Right renal cortex interstitium (tissue), 3 donors: ENCODE data around the gene CBFA2T2. TPM values are rescaled to one million over a fixed set of nuclear protein-coding genes. Genes with fewer than 3 reads are reported as not detected.

Experiments used
- DNase-seq, 3 donors: peaks; one replicate each; pipeline ENCODE4 v3.0.0-alpha.2; 2013; ENCODE audit warnings: low read depth in 3 of 3, low spot score in 2 of 3
- polyA plus RNA-seq, 3 donors: library from polyadenylated mRNA; unstranded; fragments of 120-200 nt; gene quantifications; one replicate each; pipeline ENCODE4 v1.2.1, GENCODE V29; 2013; ENCODE audit not compliant: insufficient read length in 3 of 3

CBFA2T2 gene
- polyA plus RNA-seq, 3 donors: 24.4 to 27.0 (median 26.1) TPM

DNA sequence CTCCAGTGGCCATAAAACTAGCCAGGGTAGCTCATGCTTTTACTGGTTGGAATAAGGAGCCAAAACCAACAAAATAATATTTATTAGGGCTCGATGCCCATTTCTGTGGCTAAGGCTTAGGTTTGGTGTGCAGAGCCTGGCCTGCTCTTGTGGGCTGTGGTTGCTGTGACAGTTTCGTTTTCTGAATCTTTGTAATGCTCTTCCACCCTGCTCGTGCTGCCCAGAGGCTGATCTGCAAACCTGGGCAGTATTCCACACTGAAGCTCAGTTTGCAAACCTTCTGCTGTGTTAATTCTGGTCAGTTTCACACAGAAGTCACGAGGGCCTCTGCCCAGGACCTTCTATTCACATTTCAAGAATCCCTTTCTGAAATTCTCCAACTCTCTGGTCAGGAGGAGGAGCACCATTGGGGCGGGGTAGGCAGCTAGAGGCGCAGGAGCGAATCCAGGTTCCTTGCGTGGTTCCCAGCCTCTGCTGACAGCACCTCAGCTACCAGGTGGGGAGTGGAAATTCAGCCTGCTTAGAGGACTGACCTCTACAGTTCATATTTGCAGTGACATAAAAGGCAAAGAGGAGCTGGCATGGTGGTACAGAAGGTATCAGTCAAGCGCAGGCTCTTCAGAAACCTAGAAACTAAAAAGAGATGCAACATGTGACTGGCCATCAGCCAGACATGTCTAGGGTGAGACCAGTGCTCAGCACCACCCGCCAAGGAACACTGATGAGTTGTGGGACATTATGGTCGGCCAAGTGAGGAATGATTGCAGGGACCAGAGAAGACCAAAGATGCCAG lies 157.9 kb downstream of the CBFA2T2 start:
- DNase-seq: no peak

DNA sequence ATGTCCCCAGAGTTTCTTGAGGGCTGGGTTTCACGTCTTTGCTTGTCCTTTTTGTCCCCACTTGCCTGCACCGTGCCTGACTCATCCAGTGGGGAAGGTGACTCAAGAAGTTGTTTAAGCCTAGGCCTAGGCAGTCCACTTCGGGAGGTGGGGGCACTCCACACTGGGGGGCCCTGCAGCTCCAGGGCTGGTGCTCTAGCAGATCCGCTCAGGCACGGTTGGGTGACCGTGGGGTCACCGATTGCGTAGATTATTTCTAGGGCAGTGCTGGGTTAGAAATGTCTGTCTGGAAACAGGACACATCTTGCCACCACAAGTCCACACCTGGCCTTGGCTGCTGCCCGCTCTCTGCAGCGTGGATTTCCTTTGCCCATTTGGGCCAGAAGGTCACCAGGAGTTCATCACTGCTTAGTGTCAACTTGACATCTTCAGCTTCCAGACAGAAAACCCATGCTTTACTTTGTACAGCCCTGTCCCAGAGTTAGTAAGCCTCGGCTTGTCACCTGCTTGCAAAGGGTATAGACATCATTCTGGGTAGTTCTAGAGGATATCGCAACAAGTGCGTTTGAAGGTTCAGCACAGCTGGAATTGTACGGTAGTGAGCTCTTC lies 158.6 kb downstream of the CBFA2T2 start:
- no peak for DNase-seq

DNA sequence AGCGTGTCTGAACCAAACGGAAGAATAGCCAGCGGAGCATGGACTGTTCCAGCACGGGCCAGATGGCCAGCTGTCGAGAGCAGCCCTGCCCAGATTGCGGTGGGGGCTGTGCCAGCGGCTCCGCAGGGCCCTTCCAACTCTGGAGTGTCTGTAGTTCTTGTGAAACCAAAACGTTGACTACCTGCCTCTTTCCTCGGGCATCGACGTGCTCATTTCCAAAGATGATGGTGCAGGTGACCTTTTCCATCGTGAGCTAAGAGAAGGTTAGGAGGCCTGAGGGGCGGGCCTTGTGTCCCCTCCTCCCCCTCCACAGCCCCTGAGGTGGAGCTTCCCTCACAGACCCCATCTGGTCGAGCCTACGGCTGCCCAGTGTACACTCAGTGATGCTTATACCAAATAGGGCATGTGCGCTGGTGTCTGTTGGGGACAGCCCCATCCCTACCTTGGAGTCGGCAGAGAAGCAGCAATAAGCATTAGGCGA lies 159.3 kb downstream of the CBFA2T2 start:
- DNase-seq: no peak

DNA sequence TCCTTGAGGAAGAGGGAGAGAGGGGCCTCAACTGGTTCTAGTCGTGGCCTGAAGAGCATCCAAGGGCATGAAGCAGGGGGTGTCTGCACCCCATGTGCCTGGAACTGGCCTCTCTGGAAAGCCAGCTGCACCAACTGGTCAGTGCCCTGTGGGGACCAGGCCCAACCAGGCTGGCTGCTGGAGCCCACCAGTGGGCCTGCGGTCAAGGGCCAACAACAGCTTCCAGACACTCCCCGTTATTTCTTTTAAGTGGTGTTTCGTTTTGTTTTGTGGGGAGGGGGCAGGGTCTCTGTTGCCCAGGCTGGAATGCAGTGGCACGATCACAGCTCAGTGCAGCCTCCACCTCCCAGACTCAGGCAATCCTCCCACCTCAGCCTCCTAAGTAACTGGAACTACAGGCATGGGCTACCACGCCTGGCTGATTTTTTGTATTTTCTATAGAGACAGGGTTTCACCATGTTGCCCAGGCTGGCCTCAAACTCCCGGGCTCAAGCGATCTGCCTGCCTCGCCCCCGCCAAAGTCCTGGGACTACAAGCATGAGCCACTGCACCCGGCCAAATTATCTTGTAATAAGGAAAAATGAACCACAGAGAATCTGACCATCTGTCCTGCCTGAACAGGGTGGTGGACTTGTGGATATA lies 160.3 kb downstream of the CBFA2T2 start:
- no peak for DNase-seq

DNA sequence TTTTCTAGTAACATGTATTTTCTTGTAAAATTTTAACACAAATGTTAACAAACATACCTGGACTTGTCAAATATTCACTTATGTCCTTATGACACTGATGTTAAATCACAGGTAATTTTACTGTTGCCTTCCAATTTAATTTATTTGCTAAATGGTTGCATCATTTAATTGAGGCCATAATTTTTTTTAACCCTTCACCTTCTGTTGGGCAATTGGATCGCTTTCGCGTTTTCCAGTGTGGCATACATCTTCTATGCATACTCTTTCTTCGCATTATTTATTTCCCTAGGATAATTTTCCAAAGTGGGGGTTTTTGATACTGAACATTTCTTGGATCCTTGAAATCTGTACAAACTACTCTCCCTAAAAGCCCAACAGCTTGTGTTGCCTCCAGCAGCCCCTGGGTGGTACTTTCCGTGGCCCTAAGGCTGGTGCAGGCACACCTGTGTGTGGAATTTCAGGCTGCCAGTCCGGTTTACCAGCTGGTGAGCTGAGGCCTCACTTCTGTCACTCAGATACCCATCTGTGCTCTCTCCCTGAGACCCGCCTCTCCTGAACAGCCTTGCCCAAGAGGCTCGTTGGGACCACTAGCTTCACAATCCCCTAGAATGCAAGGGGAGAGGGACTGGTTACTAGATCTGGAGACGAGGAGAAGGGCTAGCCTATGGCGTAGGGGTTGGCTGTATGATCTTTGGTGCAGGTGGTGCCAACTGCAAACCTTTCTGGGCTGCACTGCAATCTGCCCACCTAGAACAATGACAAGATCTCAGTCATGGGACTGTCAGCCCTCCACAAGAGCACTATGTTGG lies 161.1 kb downstream of the CBFA2T2 start:
- no peak for DNase-seq

DNA sequence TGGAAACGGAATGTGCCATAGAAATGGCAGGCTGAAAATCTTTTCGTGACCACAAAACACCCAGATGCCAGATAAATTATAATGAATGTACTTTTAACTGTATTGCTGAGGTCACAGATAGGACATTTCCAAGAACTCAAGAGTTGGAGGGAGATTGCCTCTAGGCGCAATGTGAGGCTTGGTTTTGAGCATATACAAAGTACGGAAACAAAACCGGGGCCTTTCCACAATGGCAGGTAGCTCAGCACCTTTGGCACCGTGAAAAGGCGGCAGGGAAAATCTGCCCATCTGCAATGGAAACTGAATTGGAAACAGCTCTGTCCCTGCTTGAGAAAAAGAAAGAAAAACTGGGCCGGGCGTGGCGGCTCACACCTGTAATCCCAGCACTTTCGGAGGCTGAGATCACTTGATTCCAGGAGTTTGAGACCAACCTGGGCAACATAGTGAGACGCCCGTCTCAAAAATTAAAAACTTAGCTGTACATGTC lies 161.7 kb downstream of the CBFA2T2 start:
- DNase-seq: no peak

DNA sequence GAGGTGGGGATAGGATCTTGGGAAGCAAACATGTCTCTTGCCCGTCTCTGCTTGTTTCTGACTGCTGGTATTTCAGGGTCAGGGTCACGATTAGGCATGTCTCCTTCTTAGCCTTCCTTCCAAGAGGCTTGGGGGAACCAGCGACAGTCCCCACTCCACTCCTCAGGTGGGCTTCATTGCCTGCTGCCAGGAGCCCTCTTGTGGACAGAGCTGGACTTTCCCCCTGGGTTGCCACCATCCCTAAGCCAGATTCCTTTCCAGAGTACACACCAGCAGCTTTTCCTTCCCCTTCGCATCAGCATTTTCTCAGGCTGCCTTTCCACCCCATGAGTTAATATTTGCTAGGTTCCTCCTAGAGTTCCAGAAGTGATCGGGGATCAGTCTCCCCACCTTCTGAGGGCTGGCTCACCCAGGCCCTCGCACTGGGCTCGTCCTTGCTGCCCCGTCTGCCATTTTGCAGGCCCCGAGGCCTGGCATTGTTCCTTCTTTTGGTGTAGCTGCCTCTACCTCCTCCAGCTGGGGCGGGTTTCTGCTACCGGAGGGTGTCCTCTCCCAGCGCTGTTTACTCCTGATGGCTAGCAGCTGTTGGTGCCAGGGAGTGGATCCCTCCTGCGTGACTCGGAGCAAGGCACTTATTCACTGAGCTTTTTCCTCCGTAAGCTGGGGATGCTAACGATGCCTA lies 163.5 kb downstream of the CBFA2T2 start:
- DNase-seq: no peak

DNA sequence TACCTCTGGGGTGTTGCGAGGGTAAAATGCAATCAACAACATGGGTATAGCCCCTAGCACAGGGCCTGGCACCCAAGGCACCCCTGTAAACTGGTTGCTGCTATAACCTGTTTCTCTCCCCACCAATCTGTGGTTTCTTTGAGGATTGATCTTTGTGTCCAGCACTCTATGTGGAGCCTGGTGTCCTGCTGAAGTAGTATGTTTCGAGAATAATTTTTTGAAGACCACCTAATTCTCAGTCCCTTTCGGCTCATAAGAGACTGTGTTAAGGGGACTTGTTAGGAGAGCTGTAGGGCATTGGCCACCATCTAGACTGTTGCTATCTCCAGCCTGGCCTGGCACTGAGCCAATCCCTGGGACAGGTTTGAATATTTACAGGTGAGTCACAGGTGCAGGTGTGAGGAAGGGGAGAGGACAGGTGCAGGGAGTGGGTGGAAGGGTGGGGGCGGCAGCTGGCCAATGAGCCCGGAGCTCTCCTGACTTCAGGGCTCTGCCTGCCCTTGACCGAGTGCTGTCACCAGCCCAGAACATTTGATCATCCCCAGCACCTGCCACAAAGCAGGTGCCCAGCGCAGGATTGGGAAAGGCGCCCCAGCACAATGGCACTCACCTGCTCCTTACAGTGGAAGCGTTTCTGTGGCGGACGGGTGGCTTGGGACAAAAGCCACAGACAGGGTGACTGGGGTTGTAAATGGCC lies 164.2 kb downstream of the CBFA2T2 start:
- DNase-seq: no peak

DNA sequence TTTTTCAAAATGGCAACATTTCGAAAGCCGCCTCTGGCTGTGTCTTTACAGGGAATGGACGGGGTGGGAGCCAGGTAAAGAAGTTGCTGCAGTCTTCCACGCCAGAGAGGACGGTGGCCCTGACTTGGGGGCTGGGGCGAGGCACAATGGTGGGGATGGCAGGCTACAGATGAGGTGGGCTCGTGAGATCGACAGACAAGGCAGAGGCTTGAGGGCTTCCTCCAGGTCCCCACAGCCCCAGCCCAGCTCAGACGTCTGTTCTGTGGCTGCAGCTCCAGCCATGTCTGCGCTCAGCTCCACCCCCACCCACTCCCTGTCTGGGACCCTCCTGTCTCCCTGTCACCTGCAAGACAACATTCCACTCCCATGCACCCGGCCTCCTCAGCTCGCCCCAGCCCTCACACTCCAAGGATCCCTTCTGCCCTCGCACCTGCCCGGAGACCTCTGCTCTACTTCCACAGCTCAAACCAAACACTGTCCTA lies 164.8 kb downstream of the CBFA2T2 start:
- DNase-seq: no peak

DNA sequence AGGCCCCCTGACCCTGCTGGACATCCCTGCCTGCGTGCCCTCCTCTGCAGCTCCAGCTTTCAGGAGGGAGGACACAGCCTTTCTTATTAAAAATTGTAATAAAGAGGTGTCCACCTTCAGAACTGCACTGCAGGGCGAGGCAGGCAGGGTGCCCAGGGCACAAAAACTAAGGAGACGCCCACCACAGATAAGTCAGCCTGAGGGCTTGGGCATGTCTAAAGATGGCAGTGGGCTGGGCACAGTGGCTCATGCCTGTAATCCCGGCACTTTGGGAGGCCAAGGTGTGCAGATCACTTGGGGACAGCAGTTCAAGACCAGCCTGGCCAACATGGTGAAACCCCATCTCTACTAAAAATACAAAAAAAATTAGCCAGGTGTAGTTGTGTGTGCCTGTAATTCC lies 165.3 kb downstream of the CBFA2T2 start:
- DNase-seq: no peak

DNA sequence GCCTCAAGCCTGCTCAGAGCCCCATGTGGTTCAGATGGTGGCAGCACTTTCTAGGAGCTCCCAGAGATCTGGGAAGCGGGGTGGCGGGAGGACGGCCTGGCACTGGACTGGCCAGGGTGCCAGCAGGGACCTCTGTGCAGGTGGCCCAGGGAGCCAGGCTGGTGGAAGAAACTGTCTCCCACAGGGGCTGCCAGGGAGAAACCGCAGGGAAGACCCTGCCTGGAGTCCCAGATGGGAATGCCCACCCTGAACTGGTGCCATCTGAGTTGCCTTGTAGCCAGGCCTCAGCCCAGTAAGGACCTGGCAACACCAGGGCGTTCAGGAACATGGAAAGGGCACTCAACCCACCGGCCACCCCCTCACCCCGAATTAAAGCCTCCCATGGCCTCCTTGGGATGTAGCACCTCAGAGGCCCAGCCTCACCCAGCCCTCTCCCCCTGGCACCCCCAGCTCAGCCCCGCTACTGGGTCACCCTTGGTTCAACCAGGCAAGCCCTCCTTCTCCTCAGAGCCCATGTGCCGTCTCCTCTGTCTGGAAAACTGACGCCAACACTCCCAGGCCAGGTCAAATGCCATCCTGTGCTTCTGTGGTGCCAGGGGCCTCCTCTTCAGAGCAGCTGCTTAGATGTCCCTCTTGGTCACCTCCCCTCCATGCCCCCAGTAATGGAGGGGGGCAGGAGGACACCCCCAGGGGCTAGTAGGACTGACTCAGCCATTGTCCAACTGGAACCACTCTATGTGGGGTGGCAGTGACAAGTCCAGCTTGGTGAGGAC lies 166.3 kb downstream of the CBFA2T2 start:
- no peak for DNase-seq

DNA sequence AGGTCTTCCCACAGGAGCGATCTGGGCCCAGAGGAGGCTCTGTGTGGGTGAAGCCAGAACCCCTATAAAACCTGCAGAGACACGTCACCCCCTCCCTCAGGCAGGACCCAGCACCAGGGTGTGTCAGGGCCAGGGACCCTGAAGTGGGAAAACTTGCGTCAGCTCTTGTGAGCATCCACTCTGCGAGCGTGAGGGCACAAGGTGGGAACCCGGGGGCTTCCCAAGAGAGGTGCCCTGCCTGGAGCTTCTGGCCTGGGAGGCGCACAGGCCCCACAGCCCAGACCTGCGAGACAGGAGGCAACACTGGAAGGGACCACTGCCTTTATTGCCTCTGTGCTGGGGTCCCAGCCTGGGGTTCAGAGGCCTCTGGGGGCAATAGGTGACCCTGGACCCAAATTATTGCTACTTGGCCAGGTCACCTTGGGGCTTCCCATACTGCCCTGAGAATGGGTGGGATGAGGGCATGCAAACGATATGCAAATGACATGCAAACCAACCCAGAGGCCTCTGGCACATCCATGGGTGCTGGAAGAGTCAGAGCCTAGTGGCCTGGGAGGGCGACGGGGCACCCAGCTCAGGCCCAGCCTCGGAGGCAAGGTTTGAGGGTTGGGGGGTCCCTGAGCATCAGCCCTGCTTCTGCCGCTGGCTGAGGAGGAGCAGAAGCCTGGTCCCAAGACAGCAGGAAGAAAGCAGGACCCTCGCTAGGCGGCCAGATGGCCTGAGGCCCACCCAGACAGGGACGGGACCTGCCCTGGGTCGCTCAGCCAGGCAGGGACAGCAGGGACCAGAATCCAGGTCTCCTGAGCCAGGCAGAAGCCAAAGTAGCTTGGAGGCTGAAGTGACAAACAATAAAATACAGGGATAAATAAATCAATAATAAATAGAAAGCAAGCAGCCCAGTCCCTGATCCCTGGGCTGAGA lies 167.1 kb downstream of the CBFA2T2 start:
- DNase-seq: no peak

DNA sequence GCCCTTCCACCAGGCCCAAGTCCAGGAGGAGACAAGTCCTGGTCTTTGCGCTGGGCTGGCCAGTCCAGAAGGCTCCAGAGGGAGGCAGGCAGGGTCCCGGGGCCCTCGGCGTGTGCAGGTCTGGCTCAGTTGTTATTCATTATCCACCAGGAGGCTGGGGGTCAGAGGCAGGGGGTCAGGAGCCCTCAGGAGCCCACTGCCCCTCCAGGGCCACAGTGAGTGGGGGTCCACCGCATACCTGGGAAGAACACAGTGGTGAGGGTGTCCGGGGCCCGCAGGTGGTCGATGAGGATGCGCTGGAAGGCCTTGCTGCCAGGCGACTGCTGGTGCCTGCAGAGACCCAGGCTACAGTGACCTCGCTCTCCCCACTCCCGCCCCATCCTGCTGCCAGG lies 167.8 kb downstream of the CBFA2T2 start:
- DNase-seq: no peak

DNA sequence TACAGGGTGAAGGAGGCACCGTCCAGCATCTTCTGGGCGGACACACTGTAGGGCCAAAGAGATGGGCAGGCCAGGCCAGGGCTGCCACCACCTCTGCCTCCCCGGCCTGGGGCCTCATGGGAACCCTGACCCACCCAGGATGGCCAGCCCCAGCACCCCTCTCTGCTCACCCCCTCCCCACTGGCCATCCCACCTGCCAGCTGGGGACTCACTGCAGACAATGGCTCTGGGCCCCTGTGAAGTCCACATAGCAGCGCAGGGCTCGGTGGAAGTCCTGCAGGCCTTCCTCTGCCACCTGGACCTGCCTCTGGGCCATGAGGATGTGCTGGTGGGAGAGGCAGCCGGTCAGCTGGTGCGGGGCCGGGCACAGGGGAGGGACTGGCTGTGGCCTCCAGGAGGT lies 168.6 kb downstream of the CBFA2T2 start:
- no peak for DNase-seq

DNA sequence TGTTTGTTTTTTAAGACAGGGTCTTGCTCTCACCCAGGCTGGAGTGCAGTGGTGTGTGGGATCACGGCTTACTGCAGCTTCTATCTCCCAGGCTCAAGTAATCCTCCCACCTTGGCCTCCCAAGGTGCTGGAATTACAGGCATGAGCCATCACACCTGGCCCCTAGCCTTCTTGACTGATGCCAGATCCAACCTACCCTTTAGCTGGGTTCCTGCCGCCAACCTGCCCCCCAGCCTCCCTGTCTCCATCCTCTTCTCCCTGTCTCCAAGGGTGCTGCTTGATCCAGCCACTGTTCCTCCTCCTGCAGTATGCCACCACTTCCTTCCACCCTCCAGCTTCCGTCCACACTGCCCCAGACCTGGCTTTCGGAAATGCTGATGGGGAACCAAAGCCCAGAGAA lies 169.0 kb downstream of the CBFA2T2 start:
- no peak for DNase-seq

DNA sequence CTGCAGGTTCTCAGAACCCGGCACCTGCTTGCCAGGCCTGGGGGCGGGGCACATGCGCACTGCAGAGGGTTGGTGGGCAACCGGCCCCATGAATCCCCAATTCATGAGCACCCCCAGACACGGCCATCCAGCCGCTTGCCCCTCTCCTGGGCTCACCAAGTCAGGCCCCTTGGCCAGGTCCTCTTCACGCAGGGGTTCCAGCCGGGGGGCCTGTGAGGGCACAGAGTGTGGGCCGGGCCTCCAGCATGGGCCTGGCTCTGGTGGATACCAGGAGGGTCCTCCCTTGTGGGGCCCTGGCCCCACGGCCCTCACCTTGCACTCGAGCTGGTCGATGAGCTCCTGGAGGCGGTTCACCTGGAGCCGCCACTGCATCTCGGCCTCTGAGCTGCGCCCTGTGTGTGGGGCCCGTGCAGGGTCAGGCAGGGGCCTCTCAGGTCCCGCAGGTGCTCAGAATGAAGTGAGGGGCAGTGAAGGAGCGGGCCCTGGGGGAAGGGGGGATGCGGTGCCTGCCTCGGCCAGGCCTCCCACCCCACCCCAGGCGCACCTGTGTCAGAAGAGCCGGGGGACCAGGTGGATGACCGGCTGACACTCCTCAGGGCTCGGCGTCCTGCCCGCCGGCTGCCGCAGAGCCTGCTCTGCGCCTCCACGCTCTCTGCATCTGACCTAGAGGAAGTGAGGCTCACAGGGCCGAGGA lies 169.6 kb downstream of the CBFA2T2 start:
- no peak for DNase-seq

DNA sequence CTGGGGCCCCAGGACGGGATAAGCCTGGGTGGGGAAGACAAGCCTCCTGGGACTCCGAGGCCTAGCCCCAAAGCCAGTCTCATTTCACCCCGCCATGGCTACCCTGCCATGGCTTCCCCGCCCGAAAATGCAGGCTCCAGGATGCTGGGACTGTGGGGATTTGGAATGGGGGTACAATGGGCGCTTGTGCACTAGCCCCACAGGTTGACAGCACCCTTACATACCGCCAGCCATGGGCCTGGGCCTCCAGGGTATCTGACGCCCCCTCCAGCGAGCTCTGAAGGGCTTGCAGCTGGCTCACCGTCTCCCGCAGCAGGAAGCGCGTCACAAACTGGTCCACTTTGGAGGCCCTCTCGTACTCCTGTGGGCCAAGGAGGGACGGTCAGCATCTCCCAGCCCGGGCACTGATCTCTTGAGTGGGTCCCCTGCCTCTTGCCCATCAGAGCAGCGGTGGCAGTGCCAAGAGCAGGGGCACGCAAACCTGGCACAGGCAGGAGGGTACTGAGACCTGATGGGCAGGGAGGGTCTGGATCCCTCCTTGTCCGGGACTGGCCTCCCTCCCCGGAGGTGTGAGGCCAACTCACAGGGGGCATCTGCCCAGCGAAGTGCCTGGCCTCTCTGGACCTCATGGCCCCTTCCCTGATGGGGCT lies 170.3 kb downstream of the CBFA2T2 start:
- no peak for DNase-seq
